Measurements from ENCODE around the gene LNPK.

- no peak for TF ChIP-seq CTCF (IDR thresholded peaks at IDR 0.05; ENCODE audit: borderline replicate concordance, extremely low read depth, low read length, poor library complexity, severe bottlenecking)
- TF ChIP-seq EZH2 (IDR thresholded peaks at IDR 0.05; ENCODE audit: borderline replicate concordance, low read depth, low read length, severe bottlenecking): no peak
Observed at GRCh38 chr2:176020400-176020799, 18.3 kb upstream of the LNPK start.

Data from DND-41 (cell line).